A673 (cell line): Measurements from ENCODE around the gene BRCA2. TPM values are rescaled to one million over a fixed set of nuclear protein-coding genes. Genes with fewer than 3 reads are reported as not detected.

Experiments
- BruUV-seq: library from RNA; stranded (reverse); fragments of 400-500 nt; replicated peaks from 2 replicates; lab custom pipeline; 2021; lab: Mats Ljungman, UMichigan
- CTCF ChIA-PET: fragments of 300-600 bp; sonication (Branson Sonifier 250); formaldehyde crosslinking; loops from one replicate; lab custom pipeline; 2022; ENCODE audit warnings: antibody characterized with exemption; lab: Charles Lee
- POLR2A ChIA-PET: fragments of 300-600 bp; sonication (Branson Sonifier 250); formaldehyde crosslinking; loops from one replicate; lab custom pipeline; 2022; ENCODE audit warnings: antibody characterized with exemption; ENCODE audit not compliant: low non-redundant PET; lab: Charles Lee
- DNase-seq: peaks from one replicate; pipeline ENCODE4 v3.0.0-alpha.2; 2015; ENCODE audit warnings: low spot score
- H3K27ac ChIP-seq: fragments of 200-600 bp; sonication (generic); 2 replicates; pipeline ENCODE4 v1.5.1; 2016; ENCODE audit warnings: mixed run types, low read depth, mild to moderate bottlenecking, mixed read lengths, antibody characterized with exemption, low read length; ENCODE audit not compliant: poor library complexity, severe bottlenecking
- H3K27me3 ChIP-seq: fragments of 200-600 bp; sonication (generic); replicated peaks from 2 replicates; pipeline ENCODE4 v1.6.1; 2017; ENCODE audit warnings: mixed run types, low read depth, mild to moderate bottlenecking, mixed read lengths, antibody characterized with exemption, low read length; ENCODE audit not compliant: insufficient read depth, poor library complexity
- H3K36me3 ChIP-seq: fragments of 200-600 bp; sonication (generic); 2 replicates; pipeline ENCODE4 v1.6.1; 2016; ENCODE audit warnings: mixed run types, mild to moderate bottlenecking, mixed read lengths, antibody characterized with exemption, low read length; ENCODE audit not compliant: insufficient read depth, poor library complexity, severe bottlenecking
- H3K4me1 ChIP-seq: fragments of 200-600 bp; sonication (generic); 2 replicates; pipeline ENCODE4 v1.6.1; 2017; ENCODE audit warnings: mixed run types, mild to moderate bottlenecking, mixed read lengths, antibody characterized with exemption, low read length; ENCODE audit not compliant: insufficient read depth, poor library complexity, severe bottlenecking
- H3K4me3 ChIP-seq: fragments of 200-600 bp; sonication (generic); 2 replicates; pipeline ENCODE4 v1.5.1; 2016; ENCODE audit warnings: low read depth, mixed run types, mild to moderate bottlenecking, mixed read lengths, low read length; ENCODE audit not compliant: poor library complexity, severe bottlenecking
- H3K9me3 ChIP-seq: fragments of 200-600 bp; sonication (generic); 2 replicates; pipeline ENCODE4 v1.6.1; 2016; ENCODE audit warnings: mixed run types, low read depth, mild to moderate bottlenecking, mixed read lengths, antibody characterized with exemption, low read length; ENCODE audit not compliant: poor library complexity, severe bottlenecking
- CTCF ChIP-seq: fragments of 300-800, 200-600 bp; sonication (generic); conservative IDR thresholded peaks from 2 replicates; pipeline ENCODE4 v1.5.1; 2017; ENCODE audit warnings: low read depth, mild to moderate bottlenecking, antibody characterized with exemption, low read length, moderate library complexity, mixed read lengths
- EZH2 ChIP-seq: fragments of 200-600 bp; sonication (generic); IDR thresholded peaks from 2 replicates; pipeline ENCODE4 v1.6.1; 2017; ENCODE audit warnings: borderline replicate concordance, low read depth, mild to moderate bottlenecking, mixed read lengths, antibody characterized with exemption, low read length; ENCODE audit not compliant: poor library complexity, severe bottlenecking
- intact Hi-C: fragments of 100-400 bp; cut with micrococcal nuclease; formaldehyde crosslinking; loops from one replicate; pipeline ENCODE4 v1.10.0; 2022; ENCODE audit not compliant: unreplicated experiment
- total RNA-seq: library from RNA; stranded (reverse); gene quantifications from 2 replicates; pipeline ENCODE4 v1.2.3, GENCODE V29; 2021

BRCA2 gene
- total RNA-seq, 1 experiment from 2014 or later, result 35.9 TPM

- intact Hi-C loops, result no loop called here
- POLR2A ChIA-PET, result no interaction called here
- no peaks in the 10 kb centered on the region for H3K9me3 ChIP-seq
Measured at GRCh38 chr13:32305646-32306045, 9.7 kb upstream of the BRCA2 start.

GRCh38 chr13:32309312-32310133, 5.8 kb upstream of the BRCA2 start:
- no TSS peak for BruUV-seq

More at GRCh38 chr13:32305646-32306045, 9.7 kb upstream of the BRCA2 start:
- Histone ChIP-seq H3K27ac (no peak overlapping the region), H3K4me1 (no peaks in the 10 kb centered on the region), H3K27me3 (peaks cover 12% of the 10 kb centered on the region), H3K36me3 (no peaks in the 10 kb centered on the region), H3K4me3 (no peak overlapping the region)
- CTCF ChIA-PET, result no interaction called here
- DNase-seq, result no peak
- no peak for TF ChIP-seq CTCF
- no peak for TF ChIP-seq EZH2
- BruUV-seq, result no TSS peak

GRCh38 chr13:32310134-32310706, 5.1 kb upstream of the BRCA2 start:
- Histone ChIP-seq H3K9me3 (no peaks in the 10 kb centered on the region), H3K27me3 (no peaks in the 10 kb centered on the region), H3K4me1 (no peaks in the 10 kb centered on the region), H3K27ac (no peak overlapping the region), H3K4me3 (no peak overlapping the region), H3K36me3 (no peaks in the 10 kb centered on the region)
- intact Hi-C loops, result loop anchor here (1.0 to 5.0 kb wide), 4 partner anchors 63 to 400 kb away; no protein-coding TSS in a partner anchor
- POLR2A ChIA-PET, result no interaction called here
- DNase-seq, result peak; percentile 69
- peak; percentile 80 for TF ChIP-seq CTCF
- TF ChIP-seq EZH2, result no peak
- no TSS peak for BruUV-seq
- CTCF ChIA-PET, result no interaction called here

More at GRCh38 chr13:32309312-32310133, 5.8 kb upstream of the BRCA2 start:
- no peak overlapping the region for H3K4me3 ChIP-seq
- no peaks in the 10 kb centered on the region for H3K9me3 ChIP-seq
- no peaks in the 10 kb centered on the region for H3K4me1 ChIP-seq
- TF ChIP-seq EZH2 (no peak), CTCF (no peak)
- no peak for DNase-seq
- H3K27me3 ChIP-seq, result no peaks in the 10 kb centered on the region
- intact Hi-C loops, result loop anchor here (1.0 to 5.0 kb wide), 4 partner anchors 63 to 399 kb away; no protein-coding TSS in a partner anchor
- H3K36me3 ChIP-seq, result no peaks in the 10 kb centered on the region
- no peak overlapping the region for H3K27ac ChIP-seq
- POLR2A ChIA-PET, result no interaction called here
- CTCF ChIA-PET, result interaction anchor here (0.6 to 1.2 kb wide), 3 partner anchors 64 to 383 kb away, joined by 3 to 6 read pairs (median 3); no protein-coding TSS in a partner anchor
